Liver (tissue), 9 donors: ENCODE results near the gene MST1. TPM values are rescaled to one million over a fixed set of nuclear protein-coding genes. Genes with fewer than 3 reads are reported as not detected.

Experiments used
- DNase-seq: peaks from one replicate; pipeline ENCODE4 v3.0.0-alpha.2; 2017; ENCODE audit warnings: low spot score
- H3K27ac ChIP-seq, 2 donors: one replicate each; pipeline ENCODE4 v1.7.0; 2013; ENCODE audit warnings: inconsistent platforms in 2 of 2, low read length in 2 of 2, control low read depth in 1 of 2, low read depth in 1 of 2, mild to moderate bottlenecking in 1 of 2
- H3K27me3 ChIP-seq, 4 donors: one replicate each; pipeline versions ENCODE4 v1.6.1 to v1.7.0; 2013; ENCODE audit warnings: low read length in 3 of 4, inconsistent platforms in 1 of 4, mild to moderate bottlenecking in 1 of 4, moderate library complexity in 1 of 4; ENCODE audit not compliant: control insufficient read depth in 4 of 4, insufficient read depth in 4 of 4
- H3K36me3 ChIP-seq, 4 donors: one replicate each; pipeline versions ENCODE4 v1.6.1 to v1.7.0; 2013; ENCODE audit warnings: low read length in 3 of 4, mild to moderate bottlenecking in 3 of 4, low read depth in 1 of 4, moderate library complexity in 1 of 4; ENCODE audit not compliant: control insufficient read depth in 4 of 4, insufficient read depth in 3 of 4
- H3K4me1 ChIP-seq, 4 donors: one replicate each; pipeline versions ENCODE4 v1.6.1 to v1.7.0; 2013; ENCODE audit warnings: low read length in 3 of 4, mild to moderate bottlenecking in 3 of 4, moderate library complexity in 1 of 4; ENCODE audit not compliant: control insufficient read depth in 4 of 4, insufficient read depth in 4 of 4
- H3K4me3 ChIP-seq, 3 donors: one replicate each; pipeline versions ENCODE4 v1.6.1 to v1.7.0; 2013; ENCODE audit warnings: low read length in 3 of 3, control low read depth in 1 of 3, low read depth in 1 of 3, mild to moderate bottlenecking in 1 of 3
- H3K9ac ChIP-seq, 2 donors: one replicate each; pipeline ENCODE4 v1.7.0; 2013; ENCODE audit warnings: low read length in 2 of 2, mild to moderate bottlenecking in 2 of 2, moderate library complexity in 2 of 2, control low read depth in 1 of 2, low read depth in 1 of 2
- H3K9me3 ChIP-seq, 4 donors: one replicate each; pipeline versions ENCODE4 v1.6.1 to v1.7.0; 2013; ENCODE audit warnings: low read length in 3 of 4; ENCODE audit not compliant: control insufficient read depth in 4 of 4
- ATF3 ChIP-seq: IDR thresholded peaks from 2 replicates; pipeline ENCODE4 v1.6.1; 2016; ENCODE audit warnings: antibody characterized with exemption
- CTCF ChIP-seq: fragments of 150-350 bp; IDR thresholded peaks from 2 replicates; pipeline ENCODE4 v1.5.1; 2017; ENCODE audit warnings: improper control_type of control experiment, low read depth, low read length; ENCODE audit not compliant: missing input control
- EGR1 ChIP-seq, 2 donors: IDR thresholded peaks; 2 replicates each; pipeline ENCODE4 v1.6.1; 2016 to 2018; ENCODE audit warnings: antibody characterized with exemption in 2 of 2, low read depth in 2 of 2
- FOXA2 ChIP-seq: IDR thresholded peaks from 2 replicates; pipeline ENCODE4 v1.6.1; 2016; ENCODE audit warnings: antibody characterized with exemption
- GABPA ChIP-seq, 2 donors: IDR thresholded peaks in 1 of 2; conservative IDR thresholded peaks in 1 of 2; 2 replicates each; pipeline ENCODE4 v1.6.1; 2016; ENCODE audit warnings: antibody characterized with exemption in 2 of 2, mild to moderate bottlenecking in 1 of 2, moderate library complexity in 1 of 2
- HNF4A ChIP-seq, 2 donors: conservative IDR thresholded peaks; 2 replicates each; pipeline ENCODE4 v1.6.1; 2016; ENCODE audit warnings: antibody characterized with exemption in 2 of 2, mild to moderate bottlenecking in 2 of 2
- HNF4G ChIP-seq: IDR thresholded peaks from 2 replicates; pipeline ENCODE4 v1.6.1; 2016; ENCODE audit warnings: antibody characterized with exemption
- JUND ChIP-seq, 2 donors: IDR thresholded peaks; 2 replicates each; pipeline ENCODE4 v1.6.1; 2016; ENCODE audit warnings: antibody characterized with exemption in 2 of 2
- NR2F2 ChIP-seq: IDR thresholded peaks from 2 replicates; pipeline ENCODE4 v1.6.1; 2016; ENCODE audit warnings: antibody characterized with exemption
- RAD21 ChIP-seq, 2 donors: IDR thresholded peaks; 2 replicates each; pipeline ENCODE4 v1.6.1; 2016; ENCODE audit warnings: antibody characterized with exemption in 2 of 2, mild to moderate bottlenecking in 2 of 2
- REST ChIP-seq: IDR thresholded peaks from 2 replicates; pipeline ENCODE4 v1.6.1; 2016; ENCODE audit warnings: antibody characterized with exemption, mild to moderate bottlenecking
- RXRA ChIP-seq, 2 donors: IDR thresholded peaks; 2 replicates each; pipeline ENCODE4 v1.6.1; 2017 to 2018; ENCODE audit warnings: antibody characterized with exemption in 2 of 2, mild to moderate bottlenecking in 1 of 2
- SP1 ChIP-seq: IDR thresholded peaks from 2 replicates; pipeline ENCODE4 v1.6.1; 2018; ENCODE audit warnings: antibody characterized with exemption, mild to moderate bottlenecking
- YY1 ChIP-seq: IDR thresholded peaks from 2 replicates; pipeline ENCODE4 v1.6.1; 2016; ENCODE audit warnings: antibody characterized with exemption, mild to moderate bottlenecking
- WGBS: extraction: QIAGEN DNeasy Blood & Tissue Kit; methylation state at CpG from one replicate; pipeline ENCODE4 v1.1.7; 2013; 5-methylcytosine and 5-hydroxymethylcytosine counted together
- polyA plus RNA-seq, 2 donors: library from polyadenylated mRNA; stranded (reverse) in 1 of 2; unstranded in 1 of 2; fragments of 200-250 nt in 1 of 2; fragments of >200 nt in 1 of 2; fragmentation: Nextera tagmentation in 1 of 2; extraction: Ambion mirVana in 1 of 2; gene quantifications; one replicate each; pipeline versions ENCODE4 v1.2.1 to v1.2.3, GENCODE V29; 2013 to 2015
- total RNA-seq, 2 donors: library from RNA; depleted of rRNA; stranded (reverse); fragments of >200 nt; gene quantifications; one replicate each; pipeline ENCODE4 v1.2.3, GENCODE V29; 2014
- donor health status: healthy.
- donor health status: healthy.
- donor health status: healthy.
- donor health status: healthy.
- donor health status: healthy.

Gene MST1
- total and polyA plus RNA-seq, 4 donors, result 262 to 634 (median 530) TPM

- DNase-seq, result peak; percentile 34
- Histone ChIP-seq H3K27me3 (no peaks in the 10 kb centered on the region), H3K9me3 (no peaks in the 10 kb centered on the region), H3K4me3 (no peak overlapping the region), H3K27ac (no peak overlapping the region), H3K4me1 (peaks cover 6 to 40% (median 28%) of the 10 kb centered on the region in 4 donors), H3K36me3 (peaks cover 0 to 29% (median 10%) of the 10 kb centered on the region in 4 donors), H3K9ac (no peak overlapping the region)
- whole genome bisulfite sequencing, result 81% methylated on average over 9 of the region's 9 CpGs
- no peak for TF ChIP-seq NR2F2
- no peak for TF ChIP-seq JUND (IDR thresholded peaks at IDR 0.05)
- TF ChIP-seq HNF4A (conservative IDR thresholded peaks at IDR 0.05), result no peak
- TF ChIP-seq YY1, result no peak
- TF ChIP-seq GABPA (IDR thresholded peaks at IDR 0.05 in 1 of 2, conservative IDR thresholded peaks at IDR 0.05 in 1 of 2), result no peak
- TF ChIP-seq RAD21 (IDR thresholded peaks at IDR 0.05), result no peak
- no peak for TF ChIP-seq REST
- TF ChIP-seq CTCF, result no peak
- TF ChIP-seq SP1, result no peak
- no peak for TF ChIP-seq HNF4G
- TF ChIP-seq RXRA (IDR thresholded peaks at IDR 0.05), result no peak
Observed at GRCh38 chr3:49721596-49721895, 32.3 kb upstream of the MST1 start.

- Histone ChIP-seq H3K27me3 (no peaks in the 10 kb centered on the region), H3K36me3 (peaks cover 2 to 34% (median 10%) of the 10 kb centered on the region in 4 donors), H3K4me3 (no peak overlapping the region), H3K27ac (no peak overlapping the region), H3K4me1 (peaks cover 6 to 40% (median 28%) of the 10 kb centered on the region in 4 donors), H3K9ac (no peak overlapping the region), H3K9me3 (no peaks in the 10 kb centered on the region)
- DNase-seq, result peak; percentile 35
- 75% methylated on average over 4 of the region's 4 CpGs for WGBS
- TF ChIP-seq EGR1 (IDR thresholded peaks at IDR 0.05; ENCODE audit: low read depth in 2 of 2) (no peak), REST (no peak), SP1 (no peak), YY1 (no peak), NR2F2 (no peak), RXRA (IDR thresholded peaks at IDR 0.05) (no peak), FOXA2 (no peak), HNF4A (conservative IDR thresholded peaks at IDR 0.05) (no peak), ATF3 (no peak)
Observed at GRCh38 chr3:49720855-49721595, 31.8 kb upstream of the MST1 start.
